K562 (cell line): ENCODE data around the gene CDC5L. TPM values are rescaled to one million over a fixed set of nuclear protein-coding genes. Genes with fewer than 3 reads are reported as not detected.

ENCODE experiments used
- ATAC-seq: fragments of 200-7000 bp; cut with Tn5 transposase; 3 replicates; pipeline ENCODE4 v1.9.1; 2020; ENCODE audit warnings: moderate library complexity
- BruUV-seq: library from RNA; stranded (reverse); fragments of 400-500 nt; replicated peaks from 2 replicates; lab custom pipeline; 2021; lab: Mats Ljungman, UMichigan
- CTCF ChIA-PET: fragments of 300-600 bp; formaldehyde crosslinking; extraction: SDS; loops from one replicate; lab custom pipeline; 2021; ENCODE audit warnings: low intra/inter-chr PET ratio; lab: Yijun Ruan, JAX
- POLR2A ChIA-PET: fragments of 300-600, 350-650 bp; sonication (Branson Sonifier 250); formaldehyde crosslinking; extraction: SDS; loops from one replicate; lab custom pipeline; 2021; ENCODE audit warnings: antibody characterized with exemption, inconsistent platforms; lab: Yijun Ruan, JAX
- DNase-seq, 4 experiments: peaks; one replicate each; pipeline versions ENCODE4 v3.0.0 to v3.0.0-alpha.2; 2011 to 2018; ENCODE audit warnings: low spot score in 3 of 4, mixed read lengths in 3 of 4; ENCODE audit errors: extremely low read depth in 1 of 4
- FAIRE-seq: peaks from 2 replicates; lab custom pipeline; 2011; peaks lifted over from hg19 to GRCh38; lab: Jason Lieb, UNC
- H2AFZ ChIP-seq: 2 replicates; pipeline ENCODE4 v1.6.0; 2011; ENCODE audit warnings: low read depth, low read length, control low read depth, inconsistent platforms
- H3K27ac ChIP-seq: fragments of 200-600 bp; 3 replicates; pipeline ENCODE4 v1.8.0; 2011; ENCODE audit warnings: low read depth, mild to moderate bottlenecking, control low read depth, inconsistent platforms, low read length, moderate library complexity, mixed read lengths; ENCODE audit errors: extremely low read depth
- H3K27me3 ChIP-seq, 2 experiments: fragments of 300-600 bp in 1 of 2; 2 replicates in 1 of 2; 3 replicates in 1 of 2; pipeline versions ENCODE4 v1.6.0 to v1.8.0; 2011; ENCODE audit warnings: inconsistent platforms in 2 of 2, low read length in 2 of 2, mild to moderate bottlenecking in 1 of 2, mixed read lengths in 1 of 2, moderate library complexity in 1 of 2; ENCODE audit not compliant: control insufficient read depth in 2 of 2, insufficient read depth in 2 of 2
- H3K36me3 ChIP-seq: fragments of 300-600 bp; 3 replicates; pipeline ENCODE4 v1.8.0; 2011; ENCODE audit warnings: mild to moderate bottlenecking, low read length, inconsistent platforms; ENCODE audit not compliant: control insufficient read depth, insufficient read depth
- H3K4me1 ChIP-seq, 2 experiments: fragments of 200-600 bp in 1 of 2; replicated peaks in 1 of 2; 2 replicates in 1 of 2; 3 replicates in 1 of 2; pipeline versions ENCODE4 v1.5.1 to v1.8.0; 2011; ENCODE audit warnings: inconsistent platforms in 2 of 2, low read length in 2 of 2, mild to moderate bottlenecking in 1 of 2, mixed read lengths in 1 of 2, moderate library complexity in 1 of 2; ENCODE audit not compliant: control insufficient read depth in 2 of 2, insufficient read depth in 2 of 2
- H3K4me2 ChIP-seq: 2 replicates; pipeline ENCODE4 v1.6.1; 2011; ENCODE audit warnings: low read length, control low read depth, inconsistent platforms, mixed read lengths; ENCODE audit not compliant: insufficient read depth
- H3K4me3 ChIP-seq: fragments of 200-600 bp; sonication (generic), shearing (Covaris generic); 2 replicates; pipeline ENCODE4 v1.5.1; 2016; ENCODE audit warnings: control low read depth, inconsistent platforms
- H3K79me2 ChIP-seq: fragments of 200-600 bp; 3 replicates; pipeline ENCODE4 v1.8.0; 2011; ENCODE audit warnings: low read length, inconsistent platforms; ENCODE audit not compliant: control insufficient read depth, insufficient read depth
- H3K9ac ChIP-seq, 2 experiments: 2 replicates each; pipeline versions ENCODE4 v1.6.0 to v1.6.1; 2011; ENCODE audit warnings: low read depth in 2 of 2, low read length in 2 of 2, control low read depth in 1 of 2, inconsistent platforms in 1 of 2, mild to moderate bottlenecking in 1 of 2, mixed read lengths in 1 of 2; ENCODE audit not compliant: insufficient read depth in 1 of 2
- H3K9me1 ChIP-seq: one replicate; pipeline ENCODE4 v1.6.0; 2011; ENCODE audit warnings: inconsistent platforms, mild to moderate bottlenecking, low read length, moderate library complexity; ENCODE audit not compliant: control insufficient read depth, insufficient read depth
- H3K9me3 ChIP-seq: replicated peaks from 2 replicates; pipeline ENCODE4 v1.5.1; 2011; ENCODE audit warnings: low read depth, low read length, inconsistent platforms; ENCODE audit not compliant: control insufficient read depth, insufficient read depth
- H4K20me1 ChIP-seq: replicated peaks from 2 replicates; pipeline ENCODE4 v1.6.1; 2011; ENCODE audit warnings: low read length, inconsistent platforms, mixed read lengths; ENCODE audit not compliant: control insufficient read depth, insufficient read depth
- CBX1 ChIP-seq: sonication (generic); IDR thresholded peaks from 2 replicates; pipeline ENCODE4 v1.6.1; 2016; ENCODE audit warnings: antibody characterized with exemption, low read depth, mild to moderate bottlenecking
- FOXK2 ChIP-seq, 2 experiments: fragments of 450-650 bp; IDR thresholded peaks in 1 of 2; conservative IDR thresholded peaks in 1 of 2; 2 replicates each; pipeline ENCODE4 v1.6.1; 2016; ENCODE audit warnings: low read depth in 2 of 2, mild to moderate bottlenecking in 1 of 2
- GATA2 ChIP-seq: sonication (generic); formaldehyde crosslinking; IDR thresholded peaks from 2 replicates; pipeline ENCODE4 v1.4.0; 2020; ENCODE audit warnings: mild to moderate bottlenecking, missing genetic modification reagents
- ILF3 ChIP-seq: fragments of 450-650 bp; IDR thresholded peaks from 2 replicates; pipeline ENCODE4 v1.6.1; 2018; ENCODE audit warnings: antibody characterized with exemption, mild to moderate bottlenecking, moderate library complexity, borderline replicate concordance
- KDM1A ChIP-seq, 2 experiments: fragments of 450-650 bp; IDR thresholded peaks; 2 replicates each; pipeline ENCODE4 v1.6.1; 2016; ENCODE audit warnings: mild to moderate bottlenecking in 2 of 2
- KDM5B ChIP-seq: fragments of 200-600 bp; sonication (generic); IDR thresholded peaks from 2 replicates; pipeline ENCODE4 v1.6.1; 2012; ENCODE audit warnings: low read depth, mild to moderate bottlenecking, moderate library complexity, low read length, control low read depth, inconsistent platforms; ENCODE audit not compliant: insufficient replicate concordance
- KLF10 ChIP-seq: fragments of 250-450 bp; sonication (Bioruptor Pico); IDR thresholded peaks from 2 replicates; pipeline ENCODE4 v1.6.1; 2021; ENCODE audit warnings: matching md5 sums
- MED1 ChIP-seq: sonication (generic); formaldehyde crosslinking; IDR thresholded peaks from 2 replicates; pipeline ENCODE4 v1.8.1; 2023; ENCODE audit warnings: missing genetic modification reagents, borderline replicate concordance
- MYC ChIP-seq, 2 experiments: fragments of 250-450 bp in 1 of 2; sonication (Bioruptor Pico) in 1 of 2; IDR thresholded peaks; 2 replicates each; pipeline versions ENCODE4 v1.5.1 to v1.6.1; 2012 to 2021; ENCODE audit warnings: low read depth in 2 of 2, borderline replicate concordance in 1 of 2, improper control_type of control experiment in 1 of 2, low read length in 1 of 2, mild to moderate bottlenecking in 1 of 2, moderate library complexity in 1 of 2
- NR0B1 ChIP-seq: fragments of 450-650 bp; IDR thresholded peaks from one replicate; pipeline ENCODE4 v1.6.1; 2018; ENCODE audit warnings: mild to moderate bottlenecking, moderate library complexity; ENCODE audit not compliant: partially characterized antibody
- PCBP2 ChIP-seq: fragments of 200-400 bp; formaldehyde crosslinking; IDR thresholded peaks from 2 replicates; pipeline ENCODE4 v1.6.1; 2018; ENCODE audit warnings: low read length, low read depth, mild to moderate bottlenecking, moderate library complexity; ENCODE audit not compliant: poor library complexity, severe bottlenecking
- PHTF2 ChIP-seq: fragments of 250-450 bp; sonication (Bioruptor Pico); IDR thresholded peaks from 2 replicates; pipeline ENCODE4 v1.5.0; 2021; ENCODE audit warnings: mild to moderate bottlenecking
- PRMT5 ChIP-seq: sonication (generic); formaldehyde crosslinking; IDR thresholded peaks from 2 replicates; pipeline ENCODE4 v1.5.0; 2020; ENCODE audit warnings: missing genetic modification reagents
- PTRF ChIP-seq: fragments of 450-650 bp; IDR thresholded peaks from 2 replicates; pipeline ENCODE4 v1.6.1; 2016; ENCODE audit warnings: mild to moderate bottlenecking, missing genetic modification characterization, missing compliant biosample characterization
- SNIP1 ChIP-seq: fragments of 450-650 bp; IDR thresholded peaks from 2 replicates; pipeline ENCODE4 v1.7.1; 2017; ENCODE audit warnings: low read depth, mild to moderate bottlenecking
- SOX6 ChIP-seq: fragments of 450-650 bp; IDR thresholded peaks from 2 replicates; pipeline ENCODE4 v1.6.1; 2014; ENCODE audit warnings: mild to moderate bottlenecking
- STAT5A ChIP-seq: IDR thresholded peaks from 2 replicates; pipeline ENCODE4 v1.6.1; 2012; ENCODE audit warnings: low read length, inconsistent platforms, borderline replicate concordance
- TCF15 ChIP-seq: fragments of 250-450 bp; sonication (Bioruptor Pico); IDR thresholded peaks from 2 replicates; pipeline ENCODE4 v1.8.0; 2022; ENCODE audit warnings: moderate library complexity, mild to moderate bottlenecking, inconsistent platforms
- TCF3 ChIP-seq: sonication (generic); formaldehyde crosslinking; IDR thresholded peaks from 2 replicates; pipeline ENCODE4 v1.4.0; 2020; ENCODE audit warnings: mild to moderate bottlenecking, missing genetic modification reagents
- THRA ChIP-seq: fragments of 450-650 bp; IDR thresholded peaks from 2 replicates; pipeline ENCODE4 v1.6.1; 2017; ENCODE audit warnings: mild to moderate bottlenecking, moderate library complexity
- TRIM24 ChIP-seq, 2 experiments: fragments of 450-650 bp; IDR thresholded peaks; 2 replicates each; pipeline ENCODE4 v1.6.1; 2016
- ZC3H8 ChIP-seq: fragments of 450-650 bp; IDR thresholded peaks from 2 replicates; pipeline ENCODE4 v1.6.1; 2017
- ZNF75A ChIP-seq: fragments of 450-650 bp; formaldehyde crosslinking; IDR thresholded peaks from 2 replicates; pipeline ENCODE4 v1.4.0; 2020; ENCODE audit warnings: mild to moderate bottlenecking
- WGBS: fragments of 100-300 bp; shearing (Covaris generic); methylation state at CpG from one replicate; pipeline ENCODE4 v1.1.6; 2016; ENCODE audit warnings: low coverage, mixed read lengths; ENCODE audit not compliant: insufficient coverage; ENCODE audit errors: missing lambda C conversion rate; 5-methylcytosine and 5-hydroxymethylcytosine counted together
- in situ Hi-C: fragments of 300-500 bp; cut with MboI; formaldehyde crosslinking; loops from 4 replicates; pipeline ENCODE4 v1.15.0; 2018; ENCODE audit warnings: inconsistent platforms, mixed read lengths
- intact Hi-C: fragments of 100-400 bp; cut with micrococcal nuclease; formaldehyde crosslinking; loops from 2 replicates; pipeline ENCODE4 v1.14.2; 2022
- polyA plus RNA-seq, 8 experiments: library from polyadenylated mRNA; depleted of rRNA in 4 of 8; stranded (reverse) in 5 of 8; unstranded in 3 of 8; fragments of >200 nt; fragmentation: Nextera tagmentation in 2 of 8; fragmentation: Illumina TruSeq in 1 of 8; extraction: Ambion mirVana in 2 of 8; extraction: Trizol in 1 of 8; gene quantifications; 2 replicates each; pipeline versions ENCODE4 v1.2.1 to v1.2.3, GENCODE V29; 2011 to 2014; ENCODE audit warnings: inconsistent platforms in 1 of 8, missing spikeins in 1 of 8
- total RNA-seq, 7 experiments: library from RNA; depleted of rRNA in 6 of 7; stranded (reverse); fragments of >200 nt in 6 of 7; fragmentation: Illumina TruSeq in 2 of 7; extraction: Trizol in 2 of 7; gene quantifications; 2 replicates each; pipeline versions ENCODE4 v1.2.1 to v1.2.3, GENCODE V29; 2011 to 2021; ENCODE audit warnings: low replicate concordance in 1 of 7

CDC5L gene
- total and polyA plus RNA-seq, 9 of the 15 experiments (the other 6 are each of a cell fraction or from before 2014, with no cell fraction given), result 22.3 to 44.2 (median 30.8) TPM

GRCh38 chr6:44442236-44442635 is 54.7 kb downstream of the CDC5L start:
- Histone ChIP-seq H3K9ac (no peak overlapping the region), H2AFZ (no peak overlapping the region), H3K36me3 (peaks cover 52% of the 10 kb centered on the region), H3K4me3 (no peak overlapping the region), H3K27me3 (no peaks in the 10 kb centered on the region), H3K9me1 (no peaks in the 10 kb centered on the region), H3K9me3 (no peaks in the 10 kb centered on the region), H4K20me1 (no peaks in the 10 kb centered on the region), H3K27ac (no peak overlapping the region), H3K4me1 (no peaks in the 10 kb centered on the region; a peak in 1 of 5 replicates), H3K4me2 (no peak overlapping the region), H3K79me2 (peaks cover 12% of the 10 kb centered on the region)
- ATAC-seq (no peak), DNase-seq (no peak), FAIRE-seq (no peak)
- in situ Hi-C loops, result no loop called here
- POLR2A ChIA-PET, result no interaction called here
- whole genome bisulfite sequencing, result 0% methylated on average over 1 of the region's 1 CpG
- CTCF ChIA-PET, result no interaction called here
- intact Hi-C loops, result no loop called here
- no TSS peak for BruUV-seq
- TF ChIP-seq PRMT5 (CRISPR knock-in tag) (no peak), PHTF2 (CRISPR knock-in tag) (no peak), KLF10 (no peak), SNIP1 (no peak), PCBP2 (no peak), CBX1 (no peak), MED1 (CRISPR knock-in tag) (no peak), SOX6 (peak; percentile 59; the same call in 1 of the 2 replicates), KDM5B (no peak), KDM1A (IDR thresholded peaks at IDR 0.05) (peak in 1 of 2 experiments; percentile 62; a peak in 3 of 4 replicates), TCF3 (0 out of 2 replicates have a peak, but pooled peaks have one; percentile 30), PTRF (tag) (no peak), STAT5A (no peak), ZNF75A (CRISPR knock-in tag) (no peak), ZC3H8 (no peak), THRA (no peak), MYC (IDR thresholded peaks at IDR 0.05; ENCODE audit: low read depth, low read length) (no peak), MYC (CRISPR knock-in tag; IDR thresholded peaks at IDR 0.05; ENCODE audit: borderline replicate concordance, low read depth) (no peak), TRIM24 (IDR thresholded peaks at IDR 0.05) (peak; percentile 59 to 64), ILF3 (no peak), TCF15 (CRISPR knock-in tag) (no peak), NR0B1 (no peak), FOXK2 (conservative IDR thresholded peaks at IDR 0.05 in 1 of 2, IDR thresholded peaks at IDR 0.05 in 1 of 2; ENCODE audit: low read depth in 2 of 2) (peak in 1 of 2 experiments; percentile 27; a peak in 1 of 4 replicates), GATA2 (0 out of 2 replicates have a peak, but pooled peaks have one; percentile 23)
